GM21717 (cell line): ENCODE results near the gene ZNF750.

Source experiments
- ATAC-seq: cut with Tn5 transposase; IDR thresholded peaks from one replicate; pipeline ENCODE4 v1.9.1; 2021; ENCODE audit warnings: mild to moderate bottlenecking, moderate library complexity; ENCODE audit not compliant: unreplicated experiment

The ZNF750 gene

DNA sequence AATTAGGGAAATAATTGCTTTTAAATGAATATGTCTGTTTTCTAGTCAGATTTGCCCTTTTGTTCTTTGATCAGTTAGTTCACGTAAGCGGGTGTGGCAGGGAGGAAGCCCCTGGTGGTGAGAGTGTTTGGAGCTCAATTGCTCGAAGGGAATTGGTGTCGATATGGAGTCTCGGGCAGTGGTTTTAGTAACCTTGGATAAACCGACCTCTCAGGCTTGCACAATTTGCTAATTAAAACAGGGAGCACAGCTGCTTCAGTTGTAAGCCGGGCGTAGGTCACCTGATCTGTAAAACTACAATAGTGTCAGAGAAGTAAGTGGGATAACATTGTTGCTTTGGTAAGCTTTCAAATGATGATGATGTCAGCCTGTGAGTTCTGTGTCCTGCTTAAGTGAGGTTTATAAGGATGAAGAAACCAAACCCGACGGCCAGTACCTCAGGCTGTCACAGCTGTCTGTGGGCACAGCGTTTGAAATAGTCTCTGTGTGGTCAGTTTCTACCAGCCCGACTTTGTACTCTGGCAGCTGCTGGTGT is 2.9 kb downstream of the ZNF750 start:
- no peak for ATAC-seq

DNA sequence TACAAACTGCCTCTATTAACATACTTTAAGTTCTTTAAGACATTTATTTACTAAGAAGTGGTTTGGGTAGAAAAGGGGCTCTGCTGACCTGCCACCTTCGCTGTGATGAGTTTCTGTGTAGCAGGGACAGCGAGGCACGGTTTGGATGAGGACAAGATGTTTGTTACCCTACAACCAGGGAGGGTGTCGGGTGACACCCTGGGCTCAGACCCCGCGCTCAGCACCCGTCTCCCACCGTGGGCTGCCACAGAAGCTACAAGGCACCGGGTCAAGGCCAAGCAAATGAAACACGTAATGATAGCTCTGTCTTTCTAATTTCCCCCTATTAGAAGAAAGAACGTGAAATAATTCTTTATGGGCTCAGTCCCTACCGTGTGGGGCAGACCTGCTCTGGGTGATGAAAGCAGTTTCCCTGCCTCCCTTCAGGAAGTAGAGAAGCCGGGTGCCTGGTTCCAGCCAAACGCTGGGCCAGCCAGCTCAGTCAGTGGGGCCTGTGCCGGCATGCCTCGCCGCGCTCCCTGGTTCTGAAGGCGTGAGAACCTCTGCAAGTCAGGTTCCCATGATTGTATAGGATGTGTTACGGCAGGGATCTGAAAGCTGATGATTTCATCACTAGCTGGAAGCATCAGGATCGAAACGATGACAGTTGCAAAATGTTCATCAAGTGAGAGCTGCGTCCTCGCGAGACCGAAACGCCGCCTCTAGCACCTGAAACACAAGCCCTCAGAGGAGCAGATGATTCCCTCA is 3.9 kb downstream of the ZNF750 start:
- no peak for ATAC-seq

DNA sequence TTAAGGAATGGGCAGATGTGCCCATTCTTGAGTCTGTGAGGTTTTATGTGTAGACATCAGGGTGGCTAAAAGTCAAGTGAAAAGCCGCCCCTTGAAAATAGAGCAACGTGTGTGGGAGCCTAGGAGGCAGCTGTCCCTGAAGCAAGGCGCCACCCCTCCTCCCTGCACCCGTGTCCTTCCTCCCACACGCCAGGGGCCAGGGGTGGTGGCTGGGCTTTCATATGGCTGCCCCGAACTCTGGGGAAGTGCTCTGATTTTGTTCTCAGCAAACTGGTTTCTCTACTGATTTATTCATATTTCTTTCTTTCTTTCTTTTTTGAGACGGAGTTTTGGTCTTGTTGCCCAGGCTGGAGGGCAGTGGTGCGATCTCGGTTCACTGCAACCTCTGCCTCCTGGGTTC is 4.7 kb downstream of the ZNF750 start:
- no peak for ATAC-seq

DNA sequence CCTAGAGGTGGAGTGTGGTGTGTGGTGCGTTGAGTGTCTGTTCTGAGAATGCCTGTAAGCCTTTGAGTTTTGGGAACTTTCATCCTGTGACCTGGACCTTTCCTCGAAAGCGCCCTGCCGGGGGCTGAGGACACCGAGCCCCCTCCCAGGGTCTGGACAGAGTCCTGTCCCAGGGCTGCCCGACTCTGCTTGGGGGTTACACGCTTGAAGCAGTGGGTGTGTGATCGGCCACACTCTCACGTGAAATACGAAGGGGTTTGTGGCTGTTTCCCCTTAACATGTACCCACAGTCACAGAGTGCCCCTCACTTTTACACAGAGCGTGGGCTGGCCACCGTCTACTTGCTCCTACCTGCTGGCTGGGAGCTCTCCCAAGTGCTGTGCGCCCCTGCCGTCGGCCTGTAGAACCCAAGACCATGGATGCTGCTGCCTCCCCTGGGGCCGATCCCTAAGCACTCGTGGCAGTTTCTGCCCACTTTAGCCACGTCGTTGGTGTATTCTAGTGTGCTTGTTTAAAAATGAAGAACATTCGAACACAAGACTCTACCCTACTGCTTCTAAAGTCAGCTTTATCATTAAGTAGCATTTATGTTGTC is 6.8 kb downstream of the ZNF750 start:
- ATAC-seq: no peak

DNA sequence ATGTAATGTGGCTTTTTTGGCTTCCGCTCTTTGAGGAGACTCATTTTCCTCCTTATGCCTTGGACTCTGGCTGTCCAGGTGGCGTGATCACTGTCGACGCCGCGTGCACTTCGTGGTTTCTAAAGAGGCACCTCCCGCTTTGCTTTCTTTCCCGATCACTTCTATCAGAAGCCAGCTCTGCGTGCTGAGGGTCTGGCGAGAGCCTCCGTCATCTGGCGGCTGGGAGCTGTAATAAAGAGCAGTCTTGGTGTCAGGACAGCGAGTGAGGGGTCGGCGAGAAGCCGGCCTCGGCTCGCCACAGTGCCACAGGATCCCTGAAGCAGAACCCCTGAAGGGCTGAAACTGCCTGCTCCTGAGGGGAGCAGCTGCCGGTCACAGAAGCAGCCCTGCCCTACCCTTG is 7.4 kb downstream of the ZNF750 start:
- no peak for ATAC-seq

DNA sequence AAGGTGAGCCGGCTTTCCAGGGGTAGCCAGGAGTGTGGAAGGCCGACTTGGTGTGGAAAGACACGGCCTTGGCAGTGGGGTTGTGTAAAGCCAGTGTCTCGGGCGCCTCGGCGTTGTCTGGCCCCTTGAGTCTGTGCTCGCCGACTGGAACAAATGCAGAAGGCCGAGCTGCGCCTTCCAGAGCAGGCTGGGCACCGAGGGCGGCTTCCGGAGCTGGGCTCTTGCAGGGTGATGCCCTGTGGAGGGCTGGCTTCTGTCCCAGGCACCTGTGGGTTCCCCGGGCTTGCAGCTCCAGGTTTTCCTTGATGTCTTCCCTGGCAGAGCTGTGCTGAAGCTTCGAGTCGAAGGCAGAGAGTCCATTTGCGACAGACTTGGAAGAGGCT is 8.0 kb downstream of the ZNF750 start:
- no peak for ATAC-seq

DNA sequence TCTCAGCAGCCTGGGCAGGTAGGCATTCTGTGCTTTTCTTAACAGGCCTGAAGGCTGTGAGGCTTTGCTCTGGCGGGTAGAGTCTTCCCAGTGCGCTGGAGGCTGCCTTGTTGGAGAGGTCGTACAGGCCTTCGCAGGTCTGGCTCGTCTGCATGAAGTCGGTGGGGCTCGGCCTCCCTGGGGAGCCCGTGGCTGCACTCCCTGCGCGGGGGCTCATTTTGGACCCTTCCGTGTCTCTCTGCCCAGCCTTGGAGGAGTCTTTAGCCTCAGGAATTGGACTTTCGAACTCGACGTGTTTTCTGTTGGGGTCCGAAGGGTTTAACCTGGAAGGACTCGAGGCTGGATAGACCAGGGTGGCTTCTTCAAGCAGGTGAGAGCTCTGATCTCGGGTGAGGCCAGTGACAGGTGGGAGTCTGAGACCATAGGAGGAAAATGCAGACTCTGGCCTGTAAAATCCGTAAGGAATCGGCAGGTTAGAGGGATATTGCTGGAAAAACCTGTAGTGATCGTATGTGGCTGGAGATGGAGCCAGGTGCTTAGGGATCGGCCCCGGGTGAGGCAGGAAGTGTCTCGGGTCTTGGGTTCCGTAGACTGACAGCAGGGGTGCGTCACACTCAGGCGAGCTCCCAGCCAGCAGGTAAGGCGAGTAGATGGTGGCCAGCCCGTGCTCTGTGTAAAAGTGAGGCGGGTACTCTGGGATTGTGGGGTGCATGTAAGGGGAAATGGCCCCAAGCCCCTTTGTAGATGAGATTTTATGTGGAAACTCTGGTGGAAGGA is 8.6 kb downstream of the ZNF750 start:
- no peak for ATAC-seq

DNA sequence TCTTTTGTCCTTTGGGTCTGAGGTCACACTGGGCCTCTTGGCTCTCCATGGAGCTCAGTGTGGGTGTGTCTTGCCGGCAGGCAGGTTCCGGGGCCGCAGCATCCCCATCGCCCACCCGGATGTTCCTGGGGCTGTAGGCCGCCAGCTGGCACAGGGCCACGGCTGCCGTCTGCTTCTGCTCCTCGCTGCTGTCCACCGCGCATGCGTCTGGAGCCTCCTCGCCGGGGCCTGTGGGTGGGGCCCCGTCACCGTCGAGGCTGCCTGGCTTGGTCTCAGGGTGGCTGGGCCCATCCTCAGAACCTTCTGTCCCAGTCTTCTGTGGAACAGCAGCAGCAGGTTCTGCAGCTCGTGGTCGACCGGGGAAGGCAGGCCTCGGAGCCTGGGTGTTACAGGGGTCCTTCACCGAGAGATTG is 9.6 kb downstream of the ZNF750 start:
- ATAC-seq: no peak

DNA sequence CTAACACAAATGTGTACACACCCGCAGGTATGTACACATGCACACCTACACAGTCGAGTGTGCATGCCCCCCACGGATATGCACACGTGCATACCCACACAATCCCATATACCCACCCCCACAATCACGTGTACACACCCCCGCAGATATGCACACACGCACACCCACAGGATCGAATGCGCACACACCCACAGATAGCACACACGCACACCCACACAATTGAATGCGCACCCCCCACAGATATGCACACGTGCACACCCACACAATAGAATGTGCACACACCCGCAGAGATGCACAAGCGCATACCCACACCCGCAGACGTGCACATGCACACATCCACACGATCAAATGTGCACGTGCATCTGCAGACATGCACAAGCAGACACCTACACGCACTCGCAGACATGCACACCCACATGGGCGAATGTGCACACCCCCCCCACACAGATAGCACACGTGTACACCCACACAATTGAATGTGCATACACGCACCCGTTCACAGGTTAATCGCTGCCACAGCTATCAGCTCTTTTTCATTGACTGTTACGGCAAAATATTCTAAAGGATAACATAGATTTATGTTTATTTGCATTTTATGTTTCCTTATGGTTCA is 10.8 kb downstream of the ZNF750 start:
- ATAC-seq: no peak

DNA sequence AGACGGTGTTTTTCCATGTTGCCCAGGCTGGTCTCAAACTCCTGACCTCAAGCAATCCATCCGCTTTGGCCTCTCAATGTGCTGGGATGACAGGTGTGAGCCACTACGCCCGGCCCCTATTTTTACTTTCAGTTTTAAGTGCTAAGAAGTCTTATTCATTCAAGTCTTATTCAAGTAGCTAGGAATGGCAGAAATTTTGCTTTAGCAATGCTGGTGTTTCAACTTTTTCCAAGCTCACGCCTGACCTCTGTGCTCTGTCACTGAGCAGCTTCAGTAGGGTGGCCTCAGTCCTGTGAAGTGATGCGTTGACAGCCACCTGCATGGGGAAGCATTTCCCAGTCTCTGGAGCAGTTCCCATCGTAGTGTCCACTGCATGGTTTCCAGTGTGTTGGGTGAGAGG is 12.9 kb downstream of the ZNF750 start:
- ATAC-seq: no peak

DNA sequence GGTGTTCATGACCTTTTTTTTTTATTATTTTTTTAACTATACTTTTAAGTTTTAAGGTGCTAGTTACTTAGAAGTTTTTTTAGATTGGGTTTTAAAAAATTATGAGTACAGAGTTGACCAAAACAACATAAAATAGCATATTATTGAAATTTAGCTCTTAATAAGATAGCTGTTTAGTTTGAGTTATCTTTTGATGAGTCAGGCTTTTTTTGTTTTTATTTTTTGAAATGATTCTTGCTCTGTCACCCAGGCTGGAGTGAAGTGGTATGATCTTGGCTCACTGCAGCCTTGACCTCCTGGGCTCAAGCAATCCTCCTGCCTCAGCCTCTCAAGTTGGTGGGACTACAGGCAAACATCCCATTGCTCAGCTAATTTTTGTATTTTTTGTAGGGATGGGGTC is 13.6 kb downstream of the ZNF750 start:
- no peak for ATAC-seq

DNA sequence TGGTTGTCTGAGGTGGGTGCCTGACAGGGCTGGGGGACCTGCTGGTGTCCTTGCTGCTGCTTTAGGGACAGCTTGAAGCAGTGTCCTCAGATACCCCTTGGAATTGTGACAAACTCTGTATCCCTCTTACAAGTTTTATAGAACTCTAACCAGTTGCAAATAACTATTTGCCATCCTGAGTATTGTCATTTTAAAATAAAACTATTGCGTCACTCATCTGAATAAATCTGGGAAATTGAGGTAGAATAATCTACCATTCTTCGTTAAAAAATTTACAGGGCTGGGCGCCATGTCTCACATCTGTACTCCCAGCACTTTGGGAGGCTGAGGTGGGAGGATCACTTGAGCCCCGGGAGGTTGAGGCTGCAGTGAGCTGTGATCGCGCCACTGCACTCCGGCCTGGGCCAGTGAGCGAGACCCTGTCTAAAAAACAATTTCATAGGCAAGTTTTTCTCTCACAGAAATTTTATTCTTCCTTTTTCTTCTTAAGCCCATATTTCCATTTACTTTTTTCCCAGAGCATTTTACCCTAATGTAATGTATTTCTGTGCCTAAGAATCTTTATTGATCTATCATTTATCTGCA is 14.2 kb downstream of the ZNF750 start:
- no peak for ATAC-seq

DNA sequence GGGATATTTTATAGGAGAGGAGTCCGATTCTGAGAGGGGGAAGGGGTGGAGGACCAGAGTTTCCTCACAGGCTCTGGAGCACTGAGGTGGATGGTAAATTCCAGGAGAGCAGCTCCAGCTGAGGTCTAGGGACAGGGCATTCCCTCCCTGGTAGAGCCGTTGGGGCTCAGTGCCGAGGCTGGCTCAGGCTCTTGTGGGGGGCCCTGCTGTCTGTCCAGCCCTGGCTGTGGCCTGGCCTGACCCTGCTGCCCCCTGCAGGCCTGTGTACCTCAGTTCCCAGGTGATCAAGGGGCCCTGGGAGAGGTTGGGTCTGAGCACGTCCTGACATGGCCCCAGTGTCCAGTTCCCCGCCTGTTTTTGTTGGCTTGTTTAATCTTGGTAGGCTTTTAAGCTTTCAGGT is 16.8 kb downstream of the ZNF750 start:
- no peak for ATAC-seq

DNA sequence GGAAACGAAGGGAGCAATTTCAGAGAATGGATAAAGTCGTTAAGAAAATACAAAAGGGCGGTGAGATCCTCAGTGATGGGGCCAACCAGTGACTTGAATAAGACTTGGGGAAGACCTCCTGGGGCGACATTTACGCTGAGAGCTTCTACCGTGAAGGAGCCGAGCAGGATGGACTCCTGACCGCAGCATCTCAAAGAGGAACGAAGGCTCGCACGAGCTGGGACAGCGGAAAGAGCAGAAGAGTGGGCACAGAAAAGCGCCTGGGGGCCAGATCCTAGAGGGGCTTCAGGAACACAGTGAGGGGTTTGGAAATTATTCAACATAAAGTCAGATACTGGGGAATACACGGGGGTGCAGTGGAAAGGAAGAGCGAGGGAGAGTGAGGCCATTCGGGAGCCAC is 17.5 kb downstream of the ZNF750 start:
- no peak for ATAC-seq

DNA sequence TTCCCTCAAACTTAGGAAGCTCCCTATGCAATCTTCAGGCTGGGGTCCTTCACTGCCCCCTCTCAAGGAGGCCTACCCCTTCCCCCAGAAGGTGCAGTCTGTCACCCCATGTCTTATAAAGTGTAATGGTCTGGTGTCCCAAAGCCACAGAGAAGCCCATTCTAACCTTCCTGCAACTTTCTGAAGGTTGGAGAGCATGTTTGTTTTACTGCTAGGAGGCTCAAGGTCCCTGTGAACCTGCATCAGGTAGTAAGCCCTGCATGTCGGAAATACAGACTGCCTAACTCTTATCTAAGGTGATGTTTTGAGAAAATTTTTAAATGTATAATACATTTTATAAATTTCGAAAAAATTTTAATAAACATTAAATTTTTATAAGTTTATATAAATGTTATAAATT is 18.3 kb downstream of the ZNF750 start:
- no peak for ATAC-seq

DNA sequence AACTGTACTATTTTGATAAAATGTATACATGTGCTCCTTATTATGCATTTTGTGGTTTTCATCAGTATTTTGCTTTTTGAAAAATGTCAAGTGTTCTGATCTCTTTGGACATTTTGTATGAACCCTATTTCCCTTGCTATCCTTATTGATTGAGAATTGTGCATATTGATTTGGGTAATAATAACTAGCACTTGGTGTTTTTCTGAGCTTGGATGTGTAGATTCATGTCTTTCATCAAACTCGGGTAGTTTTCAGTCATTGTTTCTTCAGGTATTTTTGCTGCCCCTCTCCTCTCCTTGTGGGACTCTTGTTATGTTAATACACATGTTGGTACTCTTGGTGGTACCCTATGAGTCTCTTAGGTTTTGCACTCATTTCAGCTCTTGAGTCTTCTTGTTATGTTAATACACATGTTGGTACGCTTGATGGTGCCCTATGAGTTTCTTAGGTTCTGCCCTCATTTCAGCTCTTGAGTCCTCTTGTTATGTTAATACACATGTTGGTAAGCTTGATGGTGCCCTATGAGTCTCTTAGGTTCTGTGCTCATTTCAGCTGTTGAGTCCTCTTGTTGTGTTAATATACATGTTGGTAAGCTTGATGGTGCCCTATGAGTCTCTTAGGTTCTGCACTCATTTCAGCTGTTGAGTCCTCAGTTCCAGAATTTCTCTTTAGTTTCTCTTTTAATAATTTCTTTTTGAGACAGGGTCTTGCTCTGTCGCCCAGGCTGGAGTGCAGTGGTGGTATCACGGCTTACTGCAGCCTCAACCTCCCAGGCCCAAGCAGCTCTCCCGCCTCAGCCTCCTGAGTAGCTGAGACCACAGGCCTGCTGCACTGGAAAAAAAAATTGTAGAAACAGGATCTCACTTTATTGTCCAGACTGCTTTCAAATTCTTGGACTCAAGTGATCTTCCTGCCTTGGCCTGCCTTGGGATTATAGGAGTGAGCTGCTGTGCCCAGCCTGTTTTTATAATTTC is 19.3 kb downstream of the ZNF750 start:
- no peak for ATAC-seq

DNA sequence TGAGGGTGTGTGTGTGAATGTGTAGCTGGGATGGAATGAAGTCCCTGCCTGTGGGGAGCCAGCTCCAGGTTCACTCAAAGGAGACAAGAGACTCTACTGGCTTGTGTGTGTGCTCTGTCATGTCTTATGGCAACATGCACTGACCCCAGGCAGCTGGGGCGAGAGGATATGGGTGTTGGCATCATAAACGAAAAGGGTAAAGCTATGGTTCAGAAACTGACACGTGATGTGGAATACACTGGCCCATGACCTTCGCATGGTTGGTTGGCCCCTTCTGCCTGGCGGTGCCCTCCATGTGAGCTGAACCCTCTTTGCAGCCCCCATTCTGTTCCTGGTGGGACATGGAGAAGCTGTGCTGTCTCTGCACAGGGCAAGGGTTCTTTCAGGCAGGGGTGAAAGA is 21.9 kb downstream of the ZNF750 start:
- ATAC-seq: no peak

DNA sequence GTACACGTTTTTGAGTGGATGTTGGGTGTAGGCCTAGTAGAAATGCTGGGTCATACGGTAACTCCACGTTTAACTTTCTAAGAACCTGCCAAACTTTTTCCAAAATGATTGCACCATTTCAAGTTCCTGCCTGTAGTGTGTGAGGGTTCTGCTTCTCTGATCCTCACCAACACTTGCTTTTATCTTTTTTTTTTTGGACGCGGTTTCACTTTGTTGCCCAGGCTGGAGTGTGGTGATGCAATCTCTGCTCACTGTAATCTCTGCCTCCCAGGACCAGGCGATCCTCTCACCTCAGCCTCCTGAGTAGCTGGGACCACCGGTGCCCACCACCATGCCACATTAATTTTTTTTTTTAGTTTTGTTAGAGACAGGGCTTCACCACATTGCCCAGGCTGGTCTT is 23.5 kb downstream of the ZNF750 start:
- ATAC-seq: no peak

DNA sequence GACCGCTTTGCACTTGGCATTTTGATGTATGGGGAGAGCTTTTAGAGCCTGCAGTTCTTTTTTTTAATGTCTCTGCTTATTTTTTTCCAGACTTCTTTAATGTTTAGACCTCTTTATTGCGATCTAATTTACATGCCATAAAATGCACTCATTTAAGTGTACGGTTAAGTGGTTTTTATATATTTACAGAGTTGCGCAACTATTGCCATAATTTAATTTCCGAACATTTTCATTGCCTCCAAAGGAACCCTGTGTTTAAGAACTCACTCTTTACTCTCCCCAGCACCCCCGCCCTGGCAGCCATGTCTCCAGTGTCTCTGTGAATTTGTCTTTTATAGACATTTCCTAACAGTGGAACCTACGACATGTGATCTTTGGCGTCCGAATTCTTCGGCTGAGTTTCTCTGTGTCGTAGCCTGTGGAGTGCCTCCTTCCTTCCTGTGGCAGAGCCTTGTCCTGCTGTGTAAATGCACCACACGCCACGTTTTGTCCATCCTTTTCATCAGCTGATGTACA is 24.0 kb downstream of the ZNF750 start:
- no peak for ATAC-seq

DNA sequence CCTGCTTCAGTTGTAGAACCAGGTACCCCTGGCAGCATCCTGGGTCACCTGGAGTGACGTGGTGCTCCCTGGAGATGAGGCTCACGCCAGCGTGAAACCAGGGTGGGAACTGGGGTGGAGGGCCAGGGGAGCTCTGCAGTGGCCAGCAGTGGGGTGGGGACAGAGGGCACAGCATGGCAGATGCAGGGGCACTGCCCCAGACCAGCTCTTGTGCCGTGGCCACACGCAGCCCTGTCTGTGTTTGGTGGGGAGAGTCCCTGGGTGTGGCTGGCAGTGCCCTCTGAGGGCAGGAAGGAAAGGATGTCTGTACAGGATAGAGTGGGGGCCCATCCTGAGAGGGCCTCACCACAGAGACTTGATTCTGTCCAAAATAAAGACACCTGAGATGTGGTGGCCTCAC is 24.5 kb downstream of the ZNF750 start:
- no peak for ATAC-seq
